HCT116 (cell line): ENCODE results near the gene ALG10B. TPM values are rescaled to one million over a fixed set of nuclear protein-coding genes. Genes with fewer than 3 reads are reported as not detected.

Source experiments
- ATAC-seq: fragments of 200-7000 bp; cut with Tn5 transposase; 2 replicates; pipeline ENCODE4 v1.9.1; 2020; ENCODE audit warnings: mild to moderate bottlenecking, moderate library complexity
- BruUV-seq: library from RNA; stranded (reverse); fragments of 400-500 nt; replicated peaks from 2 replicates; lab custom pipeline; 2021; lab: Mats Ljungman, UMichigan
- CTCF ChIA-PET: fragments of 300-600 bp; sonication (Branson Sonifier 250); formaldehyde crosslinking; loops from one replicate; lab custom pipeline; 2021; ENCODE audit warnings: antibody characterized with exemption; lab: Charles Lee
- POLR2A ChIA-PET: fragments of 300-600, 350-600 bp; sonication (Branson Sonifier 250); formaldehyde crosslinking; loops from one replicate; lab custom pipeline; 2021; ENCODE audit warnings: antibody characterized with exemption; lab: Charles Lee
- RAD21 ChIA-PET, 2 experiments: fragments of 300-600 bp; sonication (Branson Sonifier 250); formaldehyde crosslinking; loops; one replicate each; lab custom pipeline; 2023; ENCODE audit warnings: low total read pairs in 2 of 2; ENCODE audit not compliant: uncharacterized antibody in 2 of 2, unreplicated experiment in 2 of 2, low non-redundant PET in 1 of 2; lab: Charles Lee
- DNase-seq: peaks from one replicate; pipeline ENCODE4 v3.0.0-alpha.2; 2010; ENCODE audit warnings: low read depth, low spot score
- H2AFZ ChIP-seq: fragments of 200-600 bp; shearing (Covaris generic), sonication (generic); 2 replicates; pipeline ENCODE4 v1.6.1; 2017; ENCODE audit warnings: low read depth, mixed run types, mixed read lengths, antibody characterized with exemption, low read length; ENCODE audit not compliant: poor library complexity, severe bottlenecking
- H3K27ac ChIP-seq: 2 replicates; pipeline ENCODE4 v1.5.1; 2012; ENCODE audit warnings: low read depth, low read length
- H3K27me3 ChIP-seq: fragments of 200-600 bp; sonication (generic); 2 replicates; pipeline ENCODE4 v1.6.1; 2016; ENCODE audit warnings: mixed run types, low read length, mixed read lengths; ENCODE audit not compliant: insufficient read depth
- H3K36me3 ChIP-seq, 2 experiments: fragments of 200-500 bp in 1 of 2; fragments of 200-600 bp in 1 of 2; sonication (Bioruptor generic) in 1 of 2; sonication (generic) in 1 of 2; 2 replicates each; pipeline versions ENCODE4 v1.5.1 to v1.6.1; 2014 to 2016; ENCODE audit warnings: low read length in 2 of 2, inconsistent platforms in 1 of 2, mixed read lengths in 1 of 2, mixed run types in 1 of 2; ENCODE audit not compliant: insufficient read depth in 2 of 2, control insufficient read depth in 1 of 2
- H3K4me1 ChIP-seq, 2 experiments: fragments of 200-600 bp in 1 of 2; sonication (generic) in 1 of 2; 2 replicates each; pipeline versions ENCODE4 v1.5.1 to v1.6.1; 2012 to 2017; ENCODE audit warnings: low read length in 2 of 2, inconsistent platforms in 1 of 2, mild to moderate bottlenecking in 1 of 2, mixed read lengths in 1 of 2, mixed run types in 1 of 2, moderate library complexity in 1 of 2; ENCODE audit not compliant: insufficient read depth in 2 of 2, control insufficient read depth in 1 of 2
- H3K4me2 ChIP-seq: fragments of 200-600 bp; sonication (generic); 2 replicates; pipeline ENCODE4 v1.6.1; 2017; ENCODE audit warnings: mixed run types, low read length, mixed read lengths
- H3K4me3 ChIP-seq, 2 experiments: fragments of 200-600 bp in 1 of 2; sonication (generic) in 1 of 2; replicated peaks in 1 of 2; 2 replicates each; pipeline ENCODE4 v1.5.1; 2011 to 2016; ENCODE audit warnings: low read length in 2 of 2, control low read depth in 1 of 2, low read depth in 1 of 2, mild to moderate bottlenecking in 1 of 2, mixed read lengths in 1 of 2, mixed run types in 1 of 2
- H3K79me2 ChIP-seq: fragments of 200-600 bp; sonication (generic); 2 replicates; pipeline ENCODE4 v1.6.1; 2017; ENCODE audit warnings: mild to moderate bottlenecking, mixed run types, low read length, moderate library complexity, mixed read lengths; ENCODE audit not compliant: insufficient read depth
- H3K9ac ChIP-seq: fragments of 200-600 bp; sonication (generic); 2 replicates; pipeline ENCODE4 v1.6.1; 2016; ENCODE audit warnings: low read length, mixed read lengths
- H3K9me2 ChIP-seq: fragments of 200-600 bp; sonication (generic), shearing (Covaris generic); 2 replicates; pipeline ENCODE4 v1.6.1; 2017; ENCODE audit warnings: mixed run types, mild to moderate bottlenecking, moderate library complexity; ENCODE audit not compliant: insufficient read depth
- H3K9me3 ChIP-seq, 2 experiments: fragments of 200-500 bp in 1 of 2; fragments of 200-600 bp in 1 of 2; sonication (Bioruptor generic) in 1 of 2; sonication (generic) in 1 of 2; 2 replicates each; pipeline ENCODE4 v1.6.1; 2014 to 2017; ENCODE audit warnings: low read length in 2 of 2, mixed read lengths in 2 of 2, inconsistent platforms in 1 of 2, low read depth in 1 of 2, mild to moderate bottlenecking in 1 of 2, mixed run types in 1 of 2, moderate library complexity in 1 of 2; ENCODE audit not compliant: control insufficient read depth in 1 of 2, insufficient read depth in 1 of 2
- H4K20me1 ChIP-seq: fragments of 200-600 bp; sonication (generic), shearing (Covaris generic); 2 replicates; pipeline ENCODE4 v1.6.1; 2017; ENCODE audit warnings: mixed run types, mild to moderate bottlenecking, moderate library complexity; ENCODE audit not compliant: insufficient read depth
- CEBPB ChIP-seq: IDR thresholded peaks from 2 replicates; pipeline ENCODE4 v1.6.1; 2012; ENCODE audit warnings: low read depth
- ELF1 ChIP-seq: IDR thresholded peaks from 2 replicates; pipeline ENCODE4 v1.6.1; 2012; ENCODE audit warnings: low read depth, borderline replicate concordance
- EZH2 ChIP-seq: fragments of 200-600 bp; sonication (generic); IDR thresholded peaks from 2 replicates; pipeline ENCODE4 v1.6.1; 2017; ENCODE audit warnings: antibody characterized with exemption, mixed run types
- FOSL1 ChIP-seq: IDR thresholded peaks from 2 replicates; pipeline ENCODE4 v1.6.1; 2012; ENCODE audit warnings: low read depth
- JUND ChIP-seq: IDR thresholded peaks from 2 replicates; pipeline ENCODE4 v1.6.1; 2012
- POLR2AphosphoS5 ChIP-seq: IDR thresholded peaks from 2 replicates; pipeline ENCODE4 v1.6.1; 2011; ENCODE audit warnings: mild to moderate bottlenecking, low read depth, low read length, moderate library complexity
- SIN3A ChIP-seq: IDR thresholded peaks from 2 replicates; pipeline ENCODE4 v1.6.1; 2012; ENCODE audit warnings: low read depth
- SP1 ChIP-seq: IDR thresholded peaks from 2 replicates; pipeline ENCODE4 v1.6.1; 2012; ENCODE audit warnings: low read depth
- TCF7L2 ChIP-seq: IDR thresholded peaks from 2 replicates; pipeline ENCODE4 v1.7.0; 2011; ENCODE audit warnings: borderline replicate concordance, inconsistent platforms; ENCODE audit not compliant: insufficient read depth, insufficient read length; ENCODE audit errors: extremely low read depth
- YY1 ChIP-seq: IDR thresholded peaks from 2 replicates; pipeline ENCODE4 v1.6.1; 2011; ENCODE audit warnings: low read length, low read depth, moderate library complexity, mild to moderate bottlenecking; ENCODE audit not compliant: insufficient replicate concordance; ENCODE audit errors: extremely low read depth
- intact Hi-C: fragments of 100-400 bp; cut with micrococcal nuclease; formaldehyde crosslinking; loops from 2 replicates; pipeline ENCODE4 v1.10.0; 2022
- total RNA-seq: library from RNA; stranded (reverse); gene quantifications from one replicate; pipeline ENCODE4 v1.2.1, GENCODE V29; 2021; ENCODE audit not compliant: unreplicated experiment
- TF ChIP-seq, protein P1 (sequence below): IDR thresholded peaks from 2 replicates; pipeline ENCODE4 v1.6.1; 2012
- TF ChIP-seq, protein P2 (sequence below): IDR thresholded peaks from 2 replicates; pipeline ENCODE4 v1.6.1; 2012; ENCODE audit warnings: low read depth
- TF ChIP-seq, protein P3 (sequence below): IDR thresholded peaks from 2 replicates; pipeline ENCODE4 v1.6.1; 2011; ENCODE audit warnings: mild to moderate bottlenecking, low read length, moderate library complexity; ENCODE audit not compliant: insufficient replicate concordance; ENCODE audit errors: extremely low read depth
- TF ChIP-seq, protein P4 (sequence below), 3 experiments: fragments of 200-600 bp in 1 of 3; sonication (generic) in 1 of 3; IDR thresholded peaks in 2 of 3; conservative IDR thresholded peaks in 1 of 3; 2 replicates each; pipeline ENCODE4 v1.5.1; 2012 to 2017; ENCODE audit warnings: low read depth in 2 of 3, low read length in 2 of 3, antibody characterized with exemption in 1 of 3, borderline replicate concordance in 1 of 3, control low read depth in 1 of 3, mild to moderate bottlenecking in 1 of 3, mixed read lengths in 1 of 3, mixed run types in 1 of 3, moderate library complexity in 1 of 3; ENCODE audit not compliant: insufficient read depth in 1 of 3

ALG10B gene
- total RNA-seq, 1 experiment from 2014 or later = 9.0 TPM

DNA sequence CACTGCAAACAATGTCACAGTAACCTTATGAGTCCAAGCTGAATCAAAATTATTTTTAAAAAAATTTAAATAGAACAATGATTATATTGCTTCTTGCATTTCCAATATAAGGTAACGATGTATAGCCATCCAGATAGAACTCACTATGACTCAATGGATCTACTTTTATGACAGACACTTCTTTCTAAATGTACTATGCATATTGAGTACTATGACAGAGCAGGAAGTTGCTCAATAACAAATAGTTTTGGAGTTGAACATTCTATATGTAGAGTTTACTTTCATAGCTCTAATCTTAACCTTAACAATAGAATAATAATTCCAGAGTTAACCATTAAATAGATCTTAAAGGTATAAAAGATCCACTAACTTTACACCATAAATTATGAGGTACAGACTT lies 46.7 kb upstream of the ALG10B start:
- POLR2A ChIA-PET = no interaction called here
- Histone ChIP-seq H3K27ac (no peak overlapping the region), H3K9me2 (no peaks in the 10 kb centered on the region), H3K27me3 (no peaks in the 10 kb centered on the region), H3K4me1 (no peaks in the 10 kb centered on the region), H3K79me2 (no peaks in the 10 kb centered on the region), H3K36me3 (no peaks in the 10 kb centered on the region), H3K4me2 (no peak overlapping the region), H3K4me3 (no peak overlapping the region), H3K9ac (no peak overlapping the region), H2AFZ (no peak overlapping the region), H3K9me3 (no peaks in the 10 kb centered on the region), H4K20me1 (no peaks in the 10 kb centered on the region)
- CTCF ChIA-PET = no interaction called here
- BruUV-seq = no TSS peak
- RAD21 ChIA-PET = no interaction called here
- TF ChIP-seq SP1 (no peak), EZH2 (no peak), FOSL1 (no peak), TCF7L2 (no peak), ELF1 (no peak), SIN3A (no peak), JUND (no peak), CEBPB (no peak), YY1 (no peak), POLR2AphosphoS5 (no peak)
- TF ChIP-seq, protein P1, sequence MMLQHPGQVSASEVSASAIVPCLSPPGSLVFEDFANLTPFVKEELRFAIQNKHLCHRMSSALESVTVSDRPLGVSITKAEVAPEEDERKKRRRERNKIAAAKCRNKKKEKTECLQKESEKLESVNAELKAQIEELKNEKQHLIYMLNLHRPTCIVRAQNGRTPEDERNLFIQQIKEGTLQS = no peak
- TF ChIP-seq, protein P2, sequence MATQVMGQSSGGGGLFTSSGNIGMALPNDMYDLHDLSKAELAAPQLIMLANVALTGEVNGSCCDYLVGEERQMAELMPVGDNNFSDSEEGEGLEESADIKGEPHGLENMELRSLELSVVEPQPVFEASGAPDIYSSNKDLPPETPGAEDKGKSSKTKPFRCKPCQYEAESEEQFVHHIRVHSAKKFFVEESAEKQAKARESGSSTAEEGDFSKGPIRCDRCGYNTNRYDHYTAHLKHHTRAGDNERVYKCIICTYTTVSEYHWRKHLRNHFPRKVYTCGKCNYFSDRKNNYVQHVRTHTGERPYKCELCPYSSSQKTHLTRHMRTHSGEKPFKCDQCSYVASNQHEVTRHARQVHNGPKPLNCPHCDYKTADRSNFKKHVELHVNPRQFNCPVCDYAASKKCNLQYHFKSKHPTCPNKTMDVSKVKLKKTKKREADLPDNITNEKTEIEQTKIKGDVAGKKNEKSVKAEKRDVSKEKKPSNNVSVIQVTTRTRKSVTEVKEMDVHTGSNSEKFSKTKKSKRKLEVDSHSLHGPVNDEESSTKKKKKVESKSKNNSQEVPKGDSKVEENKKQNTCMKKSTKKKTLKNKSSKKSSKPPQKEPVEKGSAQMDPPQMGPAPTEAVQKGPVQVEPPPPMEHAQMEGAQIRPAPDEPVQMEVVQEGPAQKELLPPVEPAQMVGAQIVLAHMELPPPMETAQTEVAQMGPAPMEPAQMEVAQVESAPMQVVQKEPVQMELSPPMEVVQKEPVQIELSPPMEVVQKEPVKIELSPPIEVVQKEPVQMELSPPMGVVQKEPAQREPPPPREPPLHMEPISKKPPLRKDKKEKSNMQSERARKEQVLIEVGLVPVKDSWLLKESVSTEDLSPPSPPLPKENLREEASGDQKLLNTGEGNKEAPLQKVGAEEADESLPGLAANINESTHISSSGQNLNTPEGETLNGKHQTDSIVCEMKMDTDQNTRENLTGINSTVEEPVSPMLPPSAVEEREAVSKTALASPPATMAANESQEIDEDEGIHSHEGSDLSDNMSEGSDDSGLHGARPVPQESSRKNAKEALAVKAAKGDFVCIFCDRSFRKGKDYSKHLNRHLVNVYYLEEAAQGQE = no peak
- TF ChIP-seq, protein P3, sequence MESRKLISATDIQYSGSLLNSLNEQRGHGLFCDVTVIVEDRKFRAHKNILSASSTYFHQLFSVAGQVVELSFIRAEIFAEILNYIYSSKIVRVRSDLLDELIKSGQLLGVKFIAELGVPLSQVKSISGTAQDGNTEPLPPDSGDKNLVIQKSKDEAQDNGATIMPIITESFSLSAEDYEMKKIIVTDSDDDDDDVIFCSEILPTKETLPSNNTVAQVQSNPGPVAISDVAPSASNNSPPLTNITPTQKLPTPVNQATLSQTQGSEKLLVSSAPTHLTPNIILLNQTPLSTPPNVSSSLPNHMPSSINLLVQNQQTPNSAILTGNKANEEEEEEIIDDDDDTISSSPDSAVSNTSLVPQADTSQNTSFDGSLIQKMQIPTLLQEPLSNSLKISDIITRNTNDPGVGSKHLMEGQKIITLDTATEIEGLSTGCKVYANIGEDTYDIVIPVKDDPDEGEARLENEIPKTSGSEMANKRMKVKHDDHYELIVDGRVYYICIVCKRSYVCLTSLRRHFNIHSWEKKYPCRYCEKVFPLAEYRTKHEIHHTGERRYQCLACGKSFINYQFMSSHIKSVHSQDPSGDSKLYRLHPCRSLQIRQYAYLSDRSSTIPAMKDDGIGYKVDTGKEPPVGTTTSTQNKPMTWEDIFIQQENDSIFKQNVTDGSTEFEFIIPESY = no peak
- TF ChIP-seq, protein P4, sequence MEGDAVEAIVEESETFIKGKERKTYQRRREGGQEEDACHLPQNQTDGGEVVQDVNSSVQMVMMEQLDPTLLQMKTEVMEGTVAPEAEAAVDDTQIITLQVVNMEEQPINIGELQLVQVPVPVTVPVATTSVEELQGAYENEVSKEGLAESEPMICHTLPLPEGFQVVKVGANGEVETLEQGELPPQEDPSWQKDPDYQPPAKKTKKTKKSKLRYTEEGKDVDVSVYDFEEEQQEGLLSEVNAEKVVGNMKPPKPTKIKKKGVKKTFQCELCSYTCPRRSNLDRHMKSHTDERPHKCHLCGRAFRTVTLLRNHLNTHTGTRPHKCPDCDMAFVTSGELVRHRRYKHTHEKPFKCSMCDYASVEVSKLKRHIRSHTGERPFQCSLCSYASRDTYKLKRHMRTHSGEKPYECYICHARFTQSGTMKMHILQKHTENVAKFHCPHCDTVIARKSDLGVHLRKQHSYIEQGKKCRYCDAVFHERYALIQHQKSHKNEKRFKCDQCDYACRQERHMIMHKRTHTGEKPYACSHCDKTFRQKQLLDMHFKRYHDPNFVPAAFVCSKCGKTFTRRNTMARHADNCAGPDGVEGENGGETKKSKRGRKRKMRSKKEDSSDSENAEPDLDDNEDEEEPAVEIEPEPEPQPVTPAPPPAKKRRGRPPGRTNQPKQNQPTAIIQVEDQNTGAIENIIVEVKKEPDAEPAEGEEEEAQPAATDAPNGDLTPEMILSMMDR (IDR thresholded peaks at IDR 0.05 in 2 of 3, conservative IDR thresholded peaks at IDR 0.05 in 1 of 3; ENCODE audit: borderline replicate concordance in 1 of 3, insufficient read depth in 1 of 3, low read depth in 2 of 3, low read length in 2 of 3) = no peak
- ATAC-seq (no peak), DNase-seq (no peak)
- intact Hi-C loops = no loop called here
